Common myeloid progenitor, CD34-positive (primary cell): ENCODE results near the gene ABCG1.

Experiments
- CTCF ChIA-PET: fragments of 350-600 bp; sonication (Branson Sonifier 250); formaldehyde crosslinking; loops from one replicate; lab custom pipeline; 2021; ENCODE audit warnings: antibody characterized with exemption; lab: Charles Lee
- POLR2A ChIA-PET: fragments of 350-600 bp; sonication (Branson Sonifier 250); formaldehyde crosslinking; loops from one replicate; lab custom pipeline; 2021; ENCODE audit warnings: antibody characterized with exemption; lab: Charles Lee
- DNase-seq, 3 donors: peaks; one replicate each; pipeline versions ENCODE4 v3.0.0 to v3.0.0-alpha.2; 2013
- H3K27ac ChIP-seq, 2 experiments: 1 replicate in 1 of 2; 2 replicates in 1 of 2; pipeline ENCODE4 v1.7.0; 2013; ENCODE audit warnings: inconsistent platforms in 2 of 2, low read length in 2 of 2, mild to moderate bottlenecking in 2 of 2, low read depth in 1 of 2, moderate library complexity in 1 of 2; ENCODE audit not compliant: severe bottlenecking in 2 of 2, insufficient read depth in 1 of 2, poor library complexity in 1 of 2
- H3K27me3 ChIP-seq, 5 experiments: replicated peaks in 2 of 5; 1 replicate in 3 of 5; 2 replicates in 2 of 5; pipeline versions ENCODE4 v1.6.1 to v1.7.0; 2013; ENCODE audit warnings: low read length in 4 of 5, mild to moderate bottlenecking in 2 of 5, moderate library complexity in 2 of 5, inconsistent platforms in 1 of 5; ENCODE audit not compliant: insufficient read depth in 5 of 5, control insufficient read depth in 4 of 5
- H3K36me3 ChIP-seq, 4 experiments: 1 replicate in 2 of 4; 2 replicates in 2 of 4; pipeline versions ENCODE4 v1.6.1 to v1.7.0; 2013; ENCODE audit warnings: low read length in 3 of 4, control low read depth in 1 of 4, mild to moderate bottlenecking in 1 of 4; ENCODE audit not compliant: control insufficient read depth in 4 of 4, insufficient read depth in 4 of 4
- H3K4me1 ChIP-seq, 4 experiments: 1 replicate in 3 of 4; 2 replicates in 1 of 4; pipeline versions ENCODE4 v1.6.1 to v1.7.1; 2013; ENCODE audit warnings: low read length in 3 of 4, mild to moderate bottlenecking in 3 of 4, control low read depth in 1 of 4, inconsistent platforms in 1 of 4, moderate library complexity in 1 of 4; ENCODE audit not compliant: control insufficient read depth in 4 of 4, insufficient read depth in 4 of 4; ENCODE audit errors: control extremely low read depth in 1 of 4
- H3K4me3 ChIP-seq, 7 experiments: 1 replicate in 4 of 7; 2 replicates in 3 of 7; pipeline versions ENCODE4 v1.5.1 to v1.7.0; 2013; ENCODE audit warnings: mild to moderate bottlenecking in 7 of 7, low read length in 6 of 7, moderate library complexity in 6 of 7, inconsistent platforms in 2 of 7, low read depth in 2 of 7, control low read depth in 1 of 7; ENCODE audit not compliant: insufficient read depth in 4 of 7, control insufficient read depth in 1 of 7; ENCODE audit errors: extremely low read depth in 1 of 7
- H3K9me3 ChIP-seq, 5 experiments: 1 replicate in 4 of 5; 2 replicates in 1 of 5; pipeline versions ENCODE4 v1.6.1 to v1.7.1; 2013; ENCODE audit warnings: low read length in 4 of 5, mild to moderate bottlenecking in 2 of 5, inconsistent platforms in 1 of 5, low read depth in 1 of 5, moderate library complexity in 1 of 5; ENCODE audit not compliant: control insufficient read depth in 4 of 5, insufficient read depth in 2 of 5; ENCODE audit errors: control extremely low read depth in 1 of 5
- WGBS: methylation state at CpG from one replicate; pipeline ENCODE4 v1.1.5; 2013; ENCODE audit not compliant: insufficient coverage; 5-methylcytosine and 5-hydroxymethylcytosine counted together

The ABCG1 gene

GRCh38 chr21:42320791-42321190 lies 101.9 kb downstream of the ABCG1 start:
- H3K27ac ChIP-seq: no peak overlapping the region
- H3K27me3 ChIP-seq: no peaks in the 10 kb centered on the region
- H3K9me3 ChIP-seq: peaks cover 0 to 8% (median 0%) of the 10 kb centered on the region in 5 experiments
- CTCF ChIA-PET: interaction anchor here (4.2 kb wide), 1 partner anchor 11 kb away, joined by 30 read pairs; no protein-coding TSS in a partner anchor
- no peak overlapping the region for H3K4me3 ChIP-seq
- H3K4me1 ChIP-seq: peaks cover 3 to 24% (median 13%) of the 10 kb centered on the region in 4 experiments
- H3K36me3 ChIP-seq: no peaks in the 10 kb centered on the region
- WGBS: 100% methylated on average over 5 of the region's 8 CpGs
- POLR2A ChIA-PET: no interaction called here
- no peak for DNase-seq

GRCh38 chr21:42321231-42321630 lies 102.3 kb downstream of the ABCG1 start:
- CTCF ChIA-PET: interaction anchor here (2.5 to 4.2 kb wide), 2 partner anchors 11 to 12 kb away, joined by 8 to 30 read pairs; no protein-coding TSS in a partner anchor

GRCh38 chr21:42321845-42322244 lies 102.9 kb downstream of the ABCG1 start:
- POLR2A ChIA-PET: no interaction called here
- no peaks in the 10 kb centered on the region for H3K27me3 ChIP-seq
- 96% methylated on average over 4 of the region's 4 CpGs for WGBS
- H3K27ac ChIP-seq: no peak overlapping the region
- no peak overlapping the region for H3K4me3 ChIP-seq
- peaks cover 3 to 24% (median 13%) of the 10 kb centered on the region in 4 experiments for H3K4me1 ChIP-seq
- H3K9me3 ChIP-seq: peaks cover 0 to 8% (median 0%) of the 10 kb centered on the region in 5 experiments
- DNase-seq: no peak
- no peaks in the 10 kb centered on the region for H3K36me3 ChIP-seq
- CTCF ChIA-PET: interaction anchor here (2.5 kb wide), 1 partner anchor 12 kb away, joined by 8 read pairs; no protein-coding TSS in a partner anchor

More at GRCh38 chr21:42321231-42321630, 102.3 kb downstream of the ABCG1 start:
- 97% methylated on average over 6 of the region's 10 CpGs for WGBS
- POLR2A ChIA-PET: no interaction called here
- DNase-seq: no peak
- Histone ChIP-seq H3K4me3 (no peak overlapping the region), H3K4me1 (peaks cover 3 to 24% (median 13%) of the 10 kb centered on the region in 4 experiments), H3K36me3 (no peaks in the 10 kb centered on the region), H3K27me3 (no peaks in the 10 kb centered on the region), H3K9me3 (peaks cover 0 to 8% (median 0%) of the 10 kb centered on the region in 5 experiments), H3K27ac (no peak overlapping the region)

GRCh38 chr21:42324896-42325295 lies 106.0 kb downstream of the ABCG1 start:
- ChIA-PET CTCF (interaction anchor here (1.1 to 1.3 kb wide), 4 partner anchors 9 to 14 kb away, joined by 3 to 5 read pairs (median 4); no protein-coding TSS in a partner anchor), POLR2A (no interaction called here)
- 95% methylated on average over 6 of the region's 6 CpGs for WGBS
- H3K27me3 ChIP-seq: no peaks in the 10 kb centered on the region
- DNase-seq: no peak
- H3K9me3 ChIP-seq: peaks cover 0 to 8% (median 0%) of the 10 kb centered on the region in 5 experiments
- no peak overlapping the region for H3K4me3 ChIP-seq
- no peaks in the 10 kb centered on the region for H3K36me3 ChIP-seq
- no peak overlapping the region for H3K27ac ChIP-seq
- H3K4me1 ChIP-seq: peaks cover 0 to 4% (median 3%) of the 10 kb centered on the region in 4 experiments

GRCh38 chr21:42330380-42331371 lies 111.7 kb downstream of the ABCG1 start:
- Histone ChIP-seq H3K9me3 (peaks cover 0 to 12% (median 5%) of the 10 kb centered on the region in 5 experiments), H3K4me3 (no peak overlapping the region), H3K4me1 (no peaks in the 10 kb centered on the region), H3K36me3 (no peaks in the 10 kb centered on the region), H3K27ac (no peak overlapping the region), H3K27me3 (peaks cover 0 to 2% (median 0%) of the 10 kb centered on the region in 5 experiments)
- DNase-seq: no peak
- WGBS: no CpG with 5 or more reads among the region's 4 CpGs
- ChIA-PET CTCF (interaction anchor here (0.8 to 1.7 kb wide), 4 partner anchors 8 to 21 kb away, joined by 3 to 4 read pairs (median 4); no protein-coding TSS in a partner anchor), POLR2A (interaction anchor here (1.0 kb wide), 1 partner anchor 12 kb away, joined by 3 read pairs; no protein-coding TSS in a partner anchor)

- ChIA-PET POLR2A (interaction anchor here (1.0 kb wide), 1 partner anchor 13 kb away, joined by 3 read pairs; no protein-coding TSS in a partner anchor), CTCF (interaction anchor here (0.8 to 1.7 kb wide), 3 partner anchors 12 to 22 kb away, joined by 3 to 4 read pairs (median 4); no protein-coding TSS in a partner anchor)
- no peak for DNase-seq
- no peak overlapping the region for H3K27ac ChIP-seq
- no peaks in the 10 kb centered on the region for H3K4me1 ChIP-seq
- H3K36me3 ChIP-seq: no peaks in the 10 kb centered on the region
- no peak overlapping the region for H3K4me3 ChIP-seq
- peaks cover 0 to 10% (median 5%) of the 10 kb centered on the region in 5 experiments for H3K9me3 ChIP-seq
- H3K27me3 ChIP-seq: peaks cover 0 to 5% (median 0%) of the 10 kb centered on the region in 5 experiments
Measured at GRCh38 chr21:42331660-42332059, 112.7 kb downstream of the ABCG1 start.
